GM18873 (cell line): Measurements from ENCODE around the gene MAP4.
"Not testable (repeated sequence)": the region's sequence is repeated elsewhere in the genome, so short reads cannot be mapped to it uniquely, and the experiment has no call there.

ENCODE experiments used
- ATAC-seq: cut with Tn5 transposase; IDR thresholded peaks from one replicate; pipeline ENCODE4 v1.9.1; 2021; ENCODE audit warnings: mild to moderate bottlenecking, moderate library complexity, moderate number of reproducible peaks; ENCODE audit not compliant: unreplicated experiment, low FRiP score

The MAP4 gene

DNA sequence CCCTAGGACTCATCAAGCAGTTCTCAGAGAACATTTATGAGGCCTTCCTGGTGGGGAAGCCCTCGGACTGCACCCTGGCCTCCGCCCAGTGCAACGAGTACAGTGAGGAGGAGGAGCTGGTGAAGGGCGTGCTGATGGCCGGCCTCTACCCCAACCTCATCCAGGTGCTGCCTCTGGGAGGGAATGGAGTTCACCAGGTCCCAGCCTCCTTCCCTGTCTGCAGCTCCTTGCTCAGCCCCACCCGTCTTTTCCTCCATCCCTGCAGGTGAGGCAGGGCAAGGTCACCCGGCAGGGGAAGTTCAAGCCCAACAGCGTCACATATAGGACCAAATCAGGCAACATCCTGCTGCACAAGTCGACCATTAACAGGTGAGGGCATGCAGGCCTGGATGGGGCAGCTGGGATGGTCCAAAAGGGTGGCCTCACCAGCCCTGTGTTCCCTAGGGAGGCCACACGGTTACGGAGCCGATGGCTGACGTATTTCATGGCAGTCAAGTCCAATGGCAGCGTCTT, 167.0 kb downstream of the MAP4 start:
- no peak for ATAC-seq

DNA sequence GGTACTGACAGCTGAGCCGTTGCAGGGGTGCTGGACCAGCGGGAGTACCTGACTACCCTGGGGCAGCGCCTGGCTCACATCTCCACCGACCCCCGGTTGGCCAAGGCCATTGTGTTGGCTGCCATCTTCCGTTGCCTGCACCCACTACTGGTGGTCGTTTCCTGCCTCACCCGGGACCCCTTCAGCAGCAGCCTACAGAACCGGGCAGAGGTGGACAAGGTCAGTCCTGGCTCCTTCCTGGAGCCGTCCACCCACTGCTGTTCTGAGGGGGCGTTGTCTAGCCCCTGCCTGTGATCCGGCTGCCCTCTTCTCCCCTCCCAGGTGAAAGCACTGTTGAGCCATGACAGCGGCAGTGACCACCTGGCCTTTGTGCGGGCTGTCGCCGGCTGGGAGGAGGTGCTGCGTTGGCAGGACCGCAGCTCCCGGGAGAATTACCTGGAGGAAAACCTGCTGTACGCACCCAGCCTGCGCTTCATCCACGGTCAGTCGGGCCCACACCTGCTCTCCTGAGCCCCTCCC, 167.6 kb downstream of the MAP4 start:
- no peak for ATAC-seq

GRCh38 chr3:47847801-47848518, 168.3 kb downstream of the MAP4 start:
- ATAC-seq: no peak

GRCh38 chr3:47847260-47847659, 169.0 kb downstream of the MAP4 start:
- no peak for ATAC-seq

DNA sequence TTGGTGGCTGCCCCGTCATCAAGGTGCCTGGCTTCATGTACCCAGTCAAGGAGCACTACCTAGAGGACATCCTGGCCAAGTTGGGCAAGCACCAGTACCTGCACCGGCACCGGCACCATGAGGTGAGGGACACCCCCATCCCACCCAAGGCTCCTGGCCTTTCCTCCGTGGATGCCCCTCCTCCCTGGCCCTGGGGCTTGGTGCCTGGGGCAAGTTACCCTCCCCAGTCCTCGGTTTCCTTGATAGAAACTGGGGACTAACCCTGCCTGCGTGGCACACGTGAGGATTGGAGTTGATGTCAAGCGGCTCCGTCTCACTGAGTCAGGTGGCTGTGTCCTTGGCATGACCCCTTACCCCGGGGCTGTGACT, 169.4 kb downstream of the MAP4 start:
- ATAC-seq: no peak

- no peak for ATAC-seq
These were observed 169.9 kb downstream of the MAP4 start for GRCh38 chr3:47846186-47846879.

- no peak for ATAC-seq
These were observed 174.3 kb downstream of the MAP4 start for GRCh38 chr3:47841786-47842349.

DNA sequence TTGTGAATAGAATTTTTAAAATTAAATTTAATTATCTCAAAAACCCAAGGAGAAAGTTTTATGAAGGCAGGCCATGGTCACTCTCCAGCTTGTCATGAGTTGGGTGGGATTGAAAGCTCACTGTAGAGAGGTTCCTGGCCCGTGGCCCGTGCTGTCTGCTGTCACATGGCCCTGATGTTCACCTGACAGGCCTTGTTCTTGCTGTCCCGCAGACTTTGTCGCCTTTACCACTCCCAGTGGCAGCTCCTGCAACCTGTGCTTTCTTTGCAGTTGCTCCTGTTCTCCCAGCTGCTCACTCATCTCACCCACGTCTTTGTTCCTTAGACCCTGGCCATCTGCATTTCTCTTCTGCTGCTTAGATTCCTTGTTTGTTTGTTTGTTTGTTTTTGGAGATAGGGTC, 177.7 kb downstream of the MAP4 start:
- no peak for ATAC-seq

- no peak for ATAC-seq
These were observed 179.2 kb downstream of the MAP4 start for GRCh38 chr3:47836986-47837385.

- not testable (repeated sequence) for ATAC-seq
These were observed 186.7 kb downstream of the MAP4 start for GRCh38 chr3:47829482-47829881.

- ATAC-seq: no peak
These were observed 190.6 kb downstream of the MAP4 start for GRCh38 chr3:47825590-47825989.

- peak; percentile 60 for ATAC-seq
These were observed 191.4 kb downstream of the MAP4 start for GRCh38 chr3:47824541-47825473.

GRCh38 chr3:47817609-47818008, 198.6 kb downstream of the MAP4 start:
- no peak for ATAC-seq

- ATAC-seq: no peak
These were observed 202.6 kb downstream of the MAP4 start for GRCh38 chr3:47813551-47814177.

- ATAC-seq: no peak
These were observed 211.6 kb downstream of the MAP4 start for GRCh38 chr3:47804577-47804976.

DNA sequence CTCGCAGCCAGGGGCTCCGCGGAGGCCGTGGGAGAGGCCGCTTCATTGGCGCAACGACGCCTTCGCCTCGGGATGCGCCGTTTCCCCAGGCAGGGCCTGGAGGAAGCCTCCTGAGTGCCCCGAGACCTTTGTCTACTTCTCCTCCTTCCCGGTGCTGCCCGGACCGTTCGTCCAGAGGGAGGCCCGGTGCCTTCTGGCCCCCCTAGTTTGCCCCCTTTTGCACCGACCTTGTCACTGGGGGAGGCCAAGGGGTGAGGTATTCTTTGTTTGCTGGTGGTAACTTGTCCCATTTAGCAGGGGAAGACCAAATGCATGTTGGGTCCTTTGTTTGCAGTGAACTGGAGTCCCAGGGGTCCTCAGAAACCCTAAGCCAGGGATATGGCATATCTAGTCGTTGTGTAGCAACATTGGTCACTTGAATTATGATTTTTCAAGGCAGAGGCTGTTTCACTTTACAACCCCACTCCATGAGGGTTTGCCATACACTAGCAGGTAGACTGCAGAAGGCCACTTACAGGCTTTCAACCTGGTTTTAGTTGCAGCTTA, 212.7 kb downstream of the MAP4 start:
- ATAC-seq: no peak

DNA sequence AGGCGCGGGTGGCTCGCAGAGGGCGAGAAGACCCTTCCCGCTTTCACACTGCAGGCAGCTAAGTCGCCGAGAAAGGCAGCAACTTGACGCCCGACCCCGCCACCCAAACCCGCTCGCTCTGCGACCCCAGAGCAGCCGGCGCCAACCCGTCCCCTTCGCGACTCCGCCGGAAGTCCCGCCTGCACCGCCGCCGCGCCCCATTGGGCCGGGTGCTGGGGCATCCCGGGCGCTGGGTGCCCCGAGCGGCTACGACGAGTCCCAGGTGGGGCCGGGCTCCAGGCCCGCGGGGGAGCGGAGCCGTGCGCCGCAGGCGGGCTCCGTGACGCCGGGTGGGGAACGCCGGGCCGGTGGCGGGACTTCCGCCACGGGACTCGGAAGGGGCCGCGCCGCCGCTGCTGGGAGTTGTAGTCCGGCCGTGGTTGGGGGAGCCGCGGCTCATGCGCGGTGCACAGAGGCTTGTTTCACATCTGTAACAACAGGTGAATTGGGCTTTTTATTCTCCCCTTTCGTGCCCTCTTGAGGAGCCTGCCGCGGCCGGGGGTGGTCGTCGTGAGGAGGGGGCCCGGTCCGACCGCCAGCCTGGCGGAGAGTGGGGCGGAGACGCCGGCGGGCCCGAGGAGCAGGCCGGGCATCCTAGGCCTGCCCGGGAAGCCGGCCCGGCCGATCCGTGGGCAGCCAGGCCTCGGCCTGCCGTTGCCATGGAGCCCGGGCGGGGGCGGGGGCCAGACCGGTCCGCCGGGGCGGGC, 213.3 kb downstream of the MAP4 start, which contains the start of gene DHX30:
DHX30 (plus strand) TSS at position 405 of the 746 bp plus-strand sequence. CDS start 7,546 bp downstream, outside the sequence.
- peak; percentile 60 for ATAC-seq
